ENCODE results near the gene AKAP6. TPM values are rescaled to one million over a fixed set of nuclear protein-coding genes. Genes with fewer than 3 reads are reported as not detected.

The AKAP6 gene
- total RNA-seq, 1 experiment from 2014 or later = 2.8 TPM

- Mint-ChIP-seq H3K4me3 (ENCODE audit: low read depth, unreplicated experiment) (no peak overlapping the region), H3K27ac (ENCODE audit: unreplicated experiment) (no peak overlapping the region), H3K27me3 (ENCODE audit: unreplicated experiment) (peaks cover 24% of the 10 kb centered on the region), H3K9me3 (ENCODE audit: low read depth, unreplicated experiment) (no peaks in the 10 kb centered on the region), H3K4me1 (ENCODE audit: low read depth, unreplicated experiment) (no peaks in the 10 kb centered on the region), H3K36me3 (ENCODE audit: insufficient read depth, unreplicated experiment) (no peaks in the 10 kb centered on the region)
- BruUV-seq (replicated peaks) = no TSS peak
- TF ChIP-seq CTCF (IDR thresholded peaks at IDR 0.05; ENCODE audit: unreplicated experiment) = no peak
- intact Hi-C loops (cut with micrococcal nuclease; ENCODE audit: unreplicated experiment) = no loop called here
- no peak for DNase-seq
- CTCF ChIA-PET = no interaction called here
Observed at GRCh38 chr14:32677129-32677780, 348.2 kb downstream of the AKAP6 start.

DNA sequence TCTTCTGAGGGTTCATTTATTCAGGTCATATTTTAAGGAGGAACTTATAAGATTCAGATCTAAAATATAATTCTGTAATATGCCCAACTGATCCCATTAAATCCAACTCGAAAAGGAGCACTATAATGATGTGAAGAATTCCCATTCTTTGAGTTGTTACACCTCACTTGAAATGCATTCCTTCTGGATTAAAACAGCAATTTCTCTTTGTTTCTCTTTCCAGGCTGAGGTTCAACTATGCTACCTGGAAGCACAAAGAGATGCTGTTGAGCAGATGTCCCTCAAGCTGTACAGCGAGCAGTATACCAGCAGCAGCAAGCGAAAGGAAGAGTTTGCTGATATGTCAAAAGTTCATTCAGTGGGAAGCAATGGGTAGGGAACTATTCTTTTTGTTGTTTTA, 349.0 kb downstream of the AKAP6 start:
- H3K27ac Mint-ChIP-seq (ENCODE audit: unreplicated experiment) = no peak overlapping the region
- peaks cover 33% of the 10 kb centered on the region for H3K27me3 Mint-ChIP-seq (ENCODE audit: unreplicated experiment)
- CTCF ChIA-PET = no interaction called here
- no peak for TF ChIP-seq CTCF (IDR thresholded peaks at IDR 0.05; ENCODE audit: unreplicated experiment)
- BruUV-seq (replicated peaks) = no TSS peak
- no peaks in the 10 kb centered on the region for H3K36me3 Mint-ChIP-seq (ENCODE audit: insufficient read depth, unreplicated experiment)
- intact Hi-C loops (cut with micrococcal nuclease; ENCODE audit: unreplicated experiment) = no loop called here
- no peak for DNase-seq
- H3K9me3 Mint-ChIP-seq (ENCODE audit: low read depth, unreplicated experiment) = no peaks in the 10 kb centered on the region
- H3K4me3 Mint-ChIP-seq (ENCODE audit: low read depth, unreplicated experiment) = no peak overlapping the region
- H3K4me1 Mint-ChIP-seq (ENCODE audit: low read depth, unreplicated experiment) = no peaks in the 10 kb centered on the region

- Mint-ChIP-seq H3K27me3 (ENCODE audit: unreplicated experiment) (peaks cover 31% of the 10 kb centered on the region), H3K36me3 (ENCODE audit: insufficient read depth, unreplicated experiment) (no peaks in the 10 kb centered on the region), H3K27ac (ENCODE audit: unreplicated experiment) (no peak overlapping the region), H3K4me3 (ENCODE audit: low read depth, unreplicated experiment) (no peak overlapping the region), H3K9me3 (ENCODE audit: low read depth, unreplicated experiment) (no peaks in the 10 kb centered on the region), H3K4me1 (ENCODE audit: low read depth, unreplicated experiment) (no peaks in the 10 kb centered on the region)
- CTCF ChIA-PET = no interaction called here
- no TSS peak for BruUV-seq (replicated peaks)
- no peak for TF ChIP-seq CTCF (IDR thresholded peaks at IDR 0.05; ENCODE audit: unreplicated experiment)
- no peak for DNase-seq
- intact Hi-C loops (cut with micrococcal nuclease; ENCODE audit: unreplicated experiment) = no loop called here
Observed at GRCh38 chr14:32679927-32680612, 351.0 kb downstream of the AKAP6 start.

DNA sequence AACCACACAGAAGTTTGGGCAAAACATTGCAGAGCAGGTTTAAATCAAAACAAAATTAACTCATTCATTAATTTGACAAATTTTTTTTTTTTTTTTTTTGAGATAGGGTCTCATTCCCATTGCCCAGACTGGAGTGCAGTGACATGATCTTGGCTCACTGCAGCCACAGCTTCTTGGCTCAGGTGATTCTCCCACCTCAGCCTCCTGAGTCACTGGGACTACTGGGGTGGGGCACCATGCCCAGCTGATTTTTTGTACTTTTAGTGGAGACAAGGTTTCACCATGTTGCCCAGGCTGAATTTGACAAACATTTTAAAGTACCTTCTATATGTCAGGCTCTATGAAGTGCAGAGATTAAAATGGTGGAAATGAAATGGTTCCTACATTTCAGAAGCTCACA, 352.5 kb downstream of the AKAP6 start:
- H3K36me3 Mint-ChIP-seq (ENCODE audit: insufficient read depth, unreplicated experiment) = no peaks in the 10 kb centered on the region
- intact Hi-C loops (cut with micrococcal nuclease; ENCODE audit: unreplicated experiment) = no loop called here
- no peaks in the 10 kb centered on the region for H3K4me1 Mint-ChIP-seq (ENCODE audit: low read depth, unreplicated experiment)
- CTCF ChIA-PET = interaction anchor here (0.7 kb wide), 1 partner anchor 87 kb away, joined by 4 read pairs; no protein-coding TSS in a partner anchor
- BruUV-seq (replicated peaks) = no TSS peak
- H3K4me3 Mint-ChIP-seq (ENCODE audit: low read depth, unreplicated experiment) = no peak overlapping the region
- no peaks in the 10 kb centered on the region for H3K9me3 Mint-ChIP-seq (ENCODE audit: low read depth, unreplicated experiment)
- TF ChIP-seq CTCF (IDR thresholded peaks at IDR 0.05; ENCODE audit: unreplicated experiment) = no peak
- H3K27me3 Mint-ChIP-seq (ENCODE audit: unreplicated experiment) = peaks cover 31% of the 10 kb centered on the region
- H3K27ac Mint-ChIP-seq (ENCODE audit: unreplicated experiment) = no peak overlapping the region
- no peak for DNase-seq
